Activated T-cell treated with anti-CD3 and anti-CD28 coated beads, Interleukin-2, amount 50 U/mL, for 48 hours (primary cell): ENCODE measurements around the gene PAM.
"Not testable (repeated sequence)": the region's sequence is repeated elsewhere in the genome, so short reads cannot be mapped to it uniquely, and the experiment has no call there.

Source experiments
- DNase-seq, 2 experiments: peaks; one replicate each; pipeline ENCODE4 v3.0.0-alpha.2; 2020

The PAM gene

DNA sequence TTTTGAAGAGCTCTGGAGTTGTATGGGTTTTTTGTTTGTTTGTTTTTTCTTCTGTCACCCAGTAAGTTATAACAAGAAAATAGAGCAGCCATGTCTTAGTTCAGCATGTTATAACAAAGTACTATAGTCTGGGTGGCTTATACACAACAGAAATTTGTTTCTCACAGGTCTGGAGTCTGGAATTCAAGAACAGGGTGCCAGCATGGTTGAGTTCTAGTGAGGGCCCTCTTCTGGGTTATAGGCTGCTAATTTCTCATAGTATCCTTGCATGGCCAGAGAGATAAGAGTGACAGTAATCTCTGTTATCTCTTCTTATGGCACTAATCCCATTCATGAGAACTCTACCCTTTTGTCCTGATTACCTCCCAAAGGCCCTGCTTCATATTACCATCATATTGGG is 250.2 kb downstream of the PAM start:
- no peak for DNase-seq

DNA sequence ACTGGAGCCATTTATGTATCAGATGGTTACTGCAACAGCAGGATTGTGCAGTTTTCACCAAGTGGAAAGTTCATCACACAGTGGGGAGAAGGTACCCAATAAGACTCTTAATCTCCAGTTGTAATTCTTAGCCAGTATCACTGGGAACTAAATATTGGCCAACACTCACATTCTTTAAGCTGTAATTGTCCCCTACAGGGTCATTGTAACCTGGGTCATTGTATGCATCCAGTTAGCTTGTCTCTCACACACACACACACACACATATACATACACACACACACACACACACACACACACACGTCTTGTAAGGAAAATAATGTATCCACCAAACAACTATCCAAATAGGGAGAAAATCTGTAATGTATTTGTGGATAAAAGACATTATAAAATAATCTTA is 251.8 kb downstream of the PAM start:
- no peak for DNase-seq

DNA sequence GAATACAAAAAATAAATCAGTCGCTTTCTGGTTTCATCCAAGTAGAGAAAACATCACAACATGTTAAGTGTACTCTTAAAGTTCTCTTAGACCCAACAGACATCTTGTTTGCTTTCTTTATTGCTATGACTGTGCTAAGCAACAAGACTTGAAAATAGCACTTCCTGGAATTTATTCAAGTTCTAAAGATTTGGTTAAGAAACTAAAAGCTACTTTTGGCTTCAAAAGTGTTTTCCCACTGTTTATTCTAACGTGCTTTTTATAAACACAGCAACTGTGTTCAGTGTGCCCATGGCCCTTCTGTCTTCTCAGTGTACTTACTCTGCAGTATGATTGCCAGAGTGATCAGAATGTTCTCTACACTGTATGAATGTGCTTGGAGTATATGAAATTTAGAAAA is 255.1 kb downstream of the PAM start:
- no peak for DNase-seq

DNA sequence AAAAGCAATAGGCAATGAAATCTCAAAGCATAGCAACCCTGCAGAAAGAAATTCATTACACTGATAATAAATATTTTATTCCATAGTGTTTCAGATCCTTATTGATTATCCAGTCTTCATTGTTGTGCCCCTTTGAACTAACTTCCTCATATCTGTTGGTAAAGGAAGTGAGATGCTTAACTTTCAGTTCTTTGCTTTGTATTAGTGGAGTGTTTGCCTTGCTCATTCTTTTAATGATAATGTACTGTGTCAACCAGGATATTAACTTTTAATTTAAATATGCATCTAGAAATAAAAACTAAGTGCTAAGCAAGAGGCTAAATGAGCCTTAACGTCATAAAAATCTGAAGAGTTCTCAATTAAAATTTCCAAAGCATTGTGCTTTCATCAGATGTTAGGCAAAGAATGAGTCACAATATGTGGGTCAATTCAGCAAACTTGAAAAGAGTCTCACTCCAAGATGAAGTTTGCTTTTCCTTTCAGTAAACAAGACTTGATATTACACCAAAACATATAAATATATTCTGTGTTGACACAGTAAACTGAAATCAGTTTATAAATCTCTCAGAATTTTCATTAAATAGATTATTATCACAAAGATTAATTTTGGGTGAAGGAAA is 258.9 kb downstream of the PAM start:
- no peak for DNase-seq

DNA sequence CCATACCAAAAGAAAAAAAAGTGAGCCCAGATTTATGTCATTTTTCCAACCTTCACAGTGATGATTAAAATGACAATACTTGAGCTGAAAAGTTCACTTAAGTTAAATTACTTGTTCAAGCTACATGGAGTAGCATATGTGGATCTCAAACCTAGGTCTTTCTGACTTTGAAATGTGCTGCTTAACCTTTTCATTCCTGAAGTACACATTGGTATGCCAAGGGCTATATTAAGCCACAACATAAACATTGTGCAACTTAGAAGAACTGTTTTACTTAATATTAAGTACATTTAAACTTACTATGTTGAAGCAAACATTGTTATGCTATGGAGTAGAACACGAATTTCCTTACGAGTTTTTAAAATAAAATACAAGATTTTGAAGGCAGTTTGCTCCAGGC is 259.9 kb downstream of the PAM start:
- DNase-seq, result no peak

DNA sequence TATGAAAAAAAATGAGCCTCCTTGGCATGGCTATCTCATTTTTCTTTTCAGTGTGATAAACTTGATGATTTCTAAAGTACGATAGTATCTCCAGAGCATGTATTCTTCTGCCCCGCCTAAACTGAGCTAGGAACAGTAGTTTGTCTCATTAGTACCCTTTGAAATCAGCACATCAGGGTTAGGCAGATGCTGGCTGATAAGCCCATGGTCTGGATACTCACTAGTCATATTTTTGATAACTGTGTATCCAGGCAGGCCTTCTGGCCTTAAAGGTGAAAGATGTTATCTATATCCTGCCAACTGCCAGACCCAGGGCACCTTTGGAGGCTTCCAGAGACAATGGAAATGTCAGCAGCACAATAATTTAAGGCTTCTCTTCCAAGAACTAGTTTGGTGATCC is 261.1 kb downstream of the PAM start:
- DNase-seq, result no peak

DNA sequence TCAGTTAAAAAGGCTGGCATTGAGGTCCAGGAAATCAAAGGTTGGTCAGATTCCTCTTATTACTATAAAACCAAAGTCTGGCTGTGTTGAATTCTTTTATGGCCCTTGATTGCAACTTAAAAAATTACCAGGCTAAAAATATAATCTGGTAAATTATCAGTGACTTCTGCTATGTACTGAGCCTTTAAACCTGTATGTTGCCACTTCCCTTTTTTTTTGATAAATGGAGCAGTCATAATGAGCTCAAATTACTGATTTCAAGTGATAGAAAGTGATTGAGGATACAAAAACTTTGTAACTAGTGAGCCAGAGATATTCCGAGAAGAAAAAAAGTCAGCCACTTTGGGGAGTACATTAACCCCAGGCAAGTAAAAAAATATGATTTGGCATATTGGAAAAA is 264.7 kb downstream of the PAM start:
- DNase-seq, result no peak

DNA sequence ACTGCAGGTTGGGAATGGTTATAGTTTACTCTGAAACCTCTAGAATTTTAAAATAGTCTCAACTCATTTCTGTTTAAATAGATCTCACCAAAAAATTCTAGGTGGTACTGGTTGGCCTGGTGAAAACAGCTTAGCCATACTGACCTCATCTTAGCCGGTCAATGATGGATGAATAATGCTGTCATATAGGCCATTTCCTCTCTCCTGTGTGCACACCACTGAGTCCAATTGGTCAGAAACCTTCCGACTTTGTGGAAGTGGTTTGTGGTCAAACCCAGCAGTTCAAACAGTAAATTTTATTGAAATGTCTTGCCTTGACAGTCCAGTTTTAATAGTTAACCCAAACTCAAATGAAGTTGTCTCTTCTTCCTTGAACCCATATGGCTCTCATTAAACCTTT is 266.2 kb downstream of the PAM start:
- DNase-seq, result no peak

DNA sequence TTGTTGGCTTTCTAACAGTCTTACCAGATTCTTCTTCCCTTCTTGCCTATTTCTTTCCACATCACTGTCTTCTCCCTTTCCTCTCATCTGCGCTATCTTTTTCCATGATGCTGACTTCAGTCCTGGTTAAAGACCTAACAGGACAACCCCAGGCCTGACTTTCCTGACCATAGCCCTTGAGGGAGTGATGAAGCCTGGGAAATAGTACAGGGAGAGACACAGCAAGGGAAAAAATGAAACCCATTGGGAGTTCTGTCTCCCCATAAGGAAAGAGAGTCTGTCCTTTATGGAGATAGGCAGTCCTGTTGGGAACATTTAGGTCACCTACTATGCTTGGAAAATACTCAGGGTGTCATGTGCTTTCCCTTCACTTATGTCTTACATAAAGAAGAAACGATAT is 272.2 kb downstream of the PAM start:
- DNase-seq, result no peak

DNA sequence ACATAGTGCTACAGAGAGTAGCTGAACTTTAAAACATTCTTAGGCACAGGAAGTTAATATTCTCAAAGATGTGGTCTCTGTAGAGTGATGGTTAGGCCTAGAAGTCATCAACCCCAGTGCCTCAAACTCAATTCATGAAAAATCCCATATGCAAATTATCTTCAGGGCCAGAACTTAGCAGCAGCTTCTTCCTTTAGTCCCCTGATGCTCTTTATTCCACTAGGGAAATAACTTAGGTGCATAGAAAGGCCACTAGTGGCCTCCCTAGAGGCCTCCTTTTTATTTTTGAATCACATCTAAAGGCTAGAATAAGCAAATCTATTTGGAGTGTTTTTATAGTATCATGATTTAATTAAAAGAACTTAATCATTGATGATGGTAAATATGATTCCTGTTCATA is 276.5 kb downstream of the PAM start:
- DNase-seq, result no peak

DNA sequence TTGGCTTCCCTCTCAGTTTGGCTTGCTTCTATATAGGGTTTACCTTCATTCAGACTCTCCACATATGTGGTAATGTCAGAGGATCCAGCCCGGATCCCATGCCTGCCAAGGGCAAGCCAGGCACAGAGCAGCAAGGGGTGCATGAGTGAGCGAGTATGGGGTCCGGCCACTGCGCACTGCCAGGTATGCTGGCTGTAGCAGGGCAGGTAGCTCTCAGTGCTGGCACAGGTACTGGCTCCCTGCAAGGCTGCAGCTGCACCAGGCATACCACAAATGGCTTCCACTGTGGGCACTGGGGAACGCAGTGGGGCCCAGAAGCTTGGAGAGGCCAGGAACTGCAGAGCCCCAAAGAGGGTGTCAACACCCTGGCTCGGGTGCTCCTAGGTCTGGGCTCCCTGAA is 278.6 kb downstream of the PAM start:
- no peak for DNase-seq

DNA sequence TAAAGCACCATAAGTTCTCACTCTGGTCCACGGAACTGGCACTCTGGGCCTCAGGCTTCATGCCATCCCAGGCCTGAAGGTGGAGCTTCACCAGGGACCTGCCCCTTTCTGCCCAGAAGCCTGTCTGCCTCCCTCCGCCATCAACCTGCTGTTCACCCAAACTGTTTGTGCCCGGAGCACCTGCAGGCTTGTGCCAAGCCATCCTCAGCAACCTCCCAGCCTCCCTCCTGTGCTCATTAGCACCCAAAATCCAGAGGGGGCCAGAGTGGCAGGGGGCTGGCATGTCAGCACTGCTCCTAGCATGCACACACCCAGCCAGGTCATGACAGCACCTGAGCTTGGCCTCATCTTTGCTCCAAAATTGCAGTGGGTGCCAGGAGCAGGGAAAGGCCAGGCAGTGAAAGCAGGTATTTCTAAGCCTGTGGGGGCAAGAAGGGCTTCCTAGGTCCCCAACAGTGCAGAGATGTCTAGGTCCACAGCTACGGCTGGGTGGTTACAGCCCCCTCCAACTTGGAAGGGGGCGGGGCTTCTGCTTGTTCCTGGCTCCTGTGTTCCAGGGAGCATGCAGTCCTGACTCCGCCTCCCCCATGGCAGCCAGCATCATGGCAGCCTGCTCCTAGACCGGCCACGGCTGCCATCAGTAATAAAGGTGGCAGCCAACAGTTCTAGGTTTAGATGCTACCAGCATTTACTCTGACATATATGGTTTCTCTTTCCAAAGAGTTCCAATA is 279.7 kb downstream of the PAM start:
- DNase-seq, result no peak

DNA sequence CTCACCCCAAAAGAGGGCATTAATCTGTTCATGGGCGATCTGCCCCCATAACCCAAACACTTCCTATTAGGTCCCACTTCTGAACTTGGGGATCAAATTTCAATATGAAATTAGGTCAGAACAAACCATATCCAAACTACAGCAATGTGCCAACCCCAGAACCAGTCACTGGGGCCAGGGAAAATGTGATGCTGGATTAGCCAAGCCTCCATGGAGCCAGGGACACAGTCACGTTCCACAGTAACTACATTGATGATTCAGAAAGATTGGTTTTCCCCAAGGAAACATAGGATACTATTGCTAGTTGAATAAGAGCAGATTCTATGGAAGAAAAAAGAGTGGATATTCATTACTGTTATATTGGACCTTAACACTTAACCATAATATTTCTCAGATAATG is 280.6 kb downstream of the PAM start:
- DNase-seq, result no peak

DNA sequence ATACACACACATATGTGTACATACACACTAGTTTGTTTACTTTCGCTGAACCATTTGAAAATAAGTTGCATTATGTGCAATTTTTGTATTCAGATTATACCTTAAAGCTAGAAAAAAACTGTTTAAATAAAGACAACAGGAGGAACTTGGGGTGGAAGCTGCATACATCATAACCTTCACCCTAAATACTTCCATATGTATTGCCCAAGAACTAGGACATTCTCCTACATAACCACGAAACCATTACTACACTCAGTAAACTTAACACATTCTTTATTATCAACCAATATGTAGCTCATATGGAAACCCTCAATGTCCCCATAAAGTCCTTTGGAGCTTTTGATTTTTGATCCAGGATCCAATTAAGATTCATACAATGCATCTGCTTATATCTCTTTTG is 281.5 kb downstream of the PAM start:
- no peak for DNase-seq

DNA sequence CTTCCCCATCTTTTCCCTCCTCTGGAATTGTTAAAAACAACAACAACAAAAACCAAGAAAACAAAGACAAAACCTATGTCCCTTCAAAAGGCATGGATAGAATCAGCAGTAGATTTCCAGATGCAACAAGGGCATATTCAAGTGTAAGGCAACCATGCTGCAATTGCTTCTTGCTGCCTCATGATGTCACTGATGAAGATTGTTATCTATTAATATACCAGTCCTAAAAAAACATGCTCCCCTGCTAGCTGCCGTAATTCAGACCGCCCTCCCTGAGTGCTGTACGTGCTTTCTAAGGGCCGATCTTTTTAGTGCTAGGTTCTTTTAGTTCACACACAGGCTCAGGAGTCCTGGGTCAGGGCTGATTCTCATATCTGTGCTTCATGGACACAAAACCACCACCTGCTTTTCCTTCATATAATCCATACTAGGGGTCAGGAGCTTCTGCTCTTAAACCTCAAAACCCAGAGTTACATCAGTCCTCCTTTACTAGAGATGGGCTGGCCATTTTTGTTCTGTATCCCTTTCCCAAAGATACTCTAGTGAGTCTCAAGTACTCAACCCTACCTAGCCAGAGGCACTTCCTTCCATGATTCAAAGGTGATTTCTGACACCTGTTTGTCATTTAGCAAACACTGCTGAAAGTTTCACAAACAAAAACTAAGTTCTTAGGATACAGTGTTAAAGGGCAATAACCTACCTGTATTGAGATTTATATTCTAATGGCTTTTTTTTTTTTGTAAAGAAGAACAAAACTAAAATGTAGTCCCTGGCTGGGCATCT is 282.8 kb downstream of the PAM start:
- no peak for DNase-seq

DNA sequence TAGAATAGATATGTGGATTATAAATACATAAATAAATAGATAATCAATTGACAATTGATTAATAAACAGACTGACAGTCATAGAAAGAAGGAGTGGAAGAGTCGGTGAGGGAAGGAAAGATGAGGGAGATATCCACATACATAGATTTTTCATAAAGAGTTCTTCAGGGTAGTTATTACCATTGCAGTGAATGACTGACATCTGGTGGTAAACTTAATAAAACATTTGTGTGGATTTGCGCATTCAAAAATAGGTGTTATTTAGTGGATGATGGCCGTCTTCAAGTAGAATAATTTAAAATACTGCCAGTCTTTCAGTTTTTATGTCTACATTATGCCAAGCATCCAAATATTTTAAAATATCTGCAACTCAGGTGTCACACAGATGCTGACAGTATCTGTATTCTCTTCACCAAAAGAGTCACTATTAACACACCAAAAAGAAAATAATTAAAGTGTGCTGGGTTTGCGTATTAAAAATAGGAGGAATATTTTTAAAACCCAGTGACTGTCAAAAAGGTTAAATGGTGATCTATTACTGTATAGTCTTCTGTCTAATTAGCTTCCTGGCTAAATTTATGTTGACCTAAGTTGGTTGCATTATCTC is 286.1 kb downstream of the PAM start:
- no peak for DNase-seq

DNA sequence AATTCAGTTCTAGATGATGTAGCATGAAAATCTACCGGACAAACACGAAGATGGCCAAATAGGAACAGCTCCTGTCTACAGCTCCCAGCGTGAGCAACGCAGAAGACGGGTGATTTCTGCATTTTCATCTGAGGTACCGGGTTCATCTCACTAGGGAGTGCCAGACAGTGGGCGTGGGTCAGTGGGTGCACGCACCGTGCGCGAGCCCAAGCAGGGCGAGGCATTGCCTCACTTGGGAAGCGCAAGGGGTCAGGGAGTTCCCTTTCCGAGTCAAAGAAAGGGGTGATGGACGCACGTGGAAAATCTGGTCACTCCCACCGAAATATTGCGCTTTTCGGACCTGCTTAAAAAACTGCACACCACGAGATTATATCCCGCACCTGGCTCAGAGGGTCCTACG is 291.6 kb downstream of the PAM start:
- DNase-seq, result not testable (repeated sequence)

DNA sequence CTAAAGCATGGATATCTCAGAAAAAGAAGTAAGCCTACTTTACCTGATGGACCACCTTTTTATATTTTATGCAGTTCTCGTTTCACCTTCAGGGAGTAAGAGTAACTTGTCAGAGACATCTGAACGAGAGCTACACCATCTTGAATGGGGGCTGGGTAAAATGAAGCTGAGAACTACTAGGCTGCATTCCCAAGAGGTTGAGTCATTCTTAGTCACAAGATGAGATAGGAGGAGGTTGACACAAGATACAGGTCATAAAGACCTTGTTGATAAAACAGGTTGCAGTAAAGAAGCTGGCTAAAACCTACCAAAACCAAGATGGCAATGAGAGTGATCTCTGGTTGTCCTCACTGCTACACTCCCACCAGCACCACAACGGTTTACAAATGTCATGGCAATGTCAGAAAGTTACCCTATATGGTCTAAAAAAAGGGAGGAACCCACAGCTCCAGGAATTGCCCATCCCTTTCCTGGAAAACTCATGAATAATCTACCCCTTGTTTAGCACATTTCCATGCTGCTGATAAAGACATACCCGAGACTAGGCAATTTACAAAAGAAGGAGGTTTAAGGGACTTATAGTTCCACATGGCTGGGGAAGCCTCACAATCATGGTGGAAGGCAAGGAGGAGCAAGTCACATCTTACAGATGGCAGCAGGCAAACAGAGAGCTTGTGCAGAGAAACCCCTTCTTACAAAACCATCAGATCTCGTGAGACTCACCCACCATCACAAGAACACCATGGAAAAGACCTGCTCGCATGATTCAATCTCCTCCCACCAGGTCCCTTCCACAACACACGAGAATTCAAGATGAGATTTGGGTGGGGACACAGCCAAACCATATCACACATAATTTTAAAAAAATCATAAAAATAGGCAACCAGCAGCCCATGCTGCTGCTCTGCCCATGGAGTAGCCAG is 302.4 kb downstream of the PAM start:
- DNase-seq, result no peak

DNA sequence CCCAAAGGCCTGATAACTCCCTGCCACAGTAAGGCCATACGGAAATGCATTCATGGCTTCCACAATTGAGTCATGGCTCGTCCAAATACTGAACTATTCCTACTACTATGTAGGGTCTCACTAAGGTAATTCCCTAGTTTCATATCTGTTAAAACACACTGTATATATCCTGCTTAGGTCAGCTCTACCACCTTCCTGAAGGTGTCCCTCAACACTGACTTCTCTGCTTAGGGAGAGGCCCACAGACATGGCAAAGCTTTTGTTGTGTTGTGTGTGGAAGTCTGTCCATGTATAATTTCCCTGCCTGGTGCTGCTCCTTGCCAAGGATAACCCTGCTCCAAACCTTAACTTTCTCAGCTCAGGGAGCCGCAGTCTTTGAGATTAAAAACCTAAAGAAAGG is 304.4 kb downstream of the PAM start:
- no peak for DNase-seq

DNA sequence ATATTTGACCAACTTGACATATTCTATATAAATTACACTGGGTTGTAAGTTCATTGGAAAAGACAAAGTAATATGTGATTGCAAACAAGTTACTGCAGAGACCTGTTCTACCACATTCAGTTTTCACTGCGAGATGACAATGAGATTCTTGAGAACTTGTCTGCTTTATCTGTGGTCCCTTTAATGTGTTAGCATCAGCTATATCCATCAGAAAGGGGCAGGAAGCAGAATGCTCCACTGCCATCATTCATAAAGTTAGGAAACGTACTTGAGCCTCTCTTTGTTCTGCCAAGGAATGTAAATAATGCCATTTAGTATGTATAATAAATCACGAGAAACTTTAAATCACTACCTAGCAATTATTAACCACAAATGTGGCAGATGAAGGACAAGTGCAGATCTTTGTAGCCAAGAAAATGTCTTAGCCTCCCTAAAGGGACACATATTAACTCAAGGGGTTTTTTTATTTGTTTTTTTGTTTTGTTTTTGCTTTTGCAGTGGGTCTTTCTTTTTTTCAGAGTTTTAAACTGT is 305.4 kb downstream of the PAM start:
- no peak for DNase-seq

DNA sequence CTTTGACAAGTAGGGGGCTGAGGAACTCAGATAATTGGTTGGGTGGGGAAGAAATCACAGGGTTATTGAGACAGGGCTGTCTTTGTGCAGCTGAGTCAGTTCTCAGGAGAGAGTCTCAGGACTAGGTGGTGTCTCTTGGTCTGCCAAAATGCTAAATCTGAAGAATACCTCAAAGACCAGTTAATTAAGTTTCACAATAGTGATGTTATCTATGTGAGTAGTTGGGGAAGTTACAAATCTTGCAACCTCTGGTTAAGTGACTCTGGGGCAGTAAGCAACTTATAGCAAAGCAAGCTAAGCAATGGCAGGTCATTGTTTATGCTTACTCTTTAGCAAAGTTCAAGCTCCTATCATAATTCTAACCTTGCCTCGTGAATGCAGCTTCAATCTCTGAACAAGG is 311.2 kb downstream of the PAM start:
- no peak for DNase-seq

DNA sequence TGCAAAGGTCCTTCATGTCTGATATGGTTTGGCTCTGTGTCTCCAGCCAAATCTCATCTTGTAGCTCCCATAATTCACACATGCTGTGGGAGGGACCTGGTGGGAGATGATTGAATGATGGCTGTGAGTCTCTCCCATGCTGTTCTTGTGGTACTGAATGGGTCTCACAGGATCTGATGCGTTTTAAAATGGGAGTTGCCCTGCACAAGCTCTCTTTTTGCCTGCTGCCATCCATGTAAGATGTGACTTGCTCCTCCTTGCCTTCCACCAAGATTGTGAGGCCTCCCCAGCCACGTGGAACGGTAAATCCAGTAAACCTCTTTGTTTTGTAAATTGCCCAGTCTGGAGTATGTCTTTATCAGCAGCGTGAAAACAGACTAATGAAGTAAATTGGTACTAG is 318.4 kb downstream of the PAM start:
- DNase-seq, result not testable (repeated sequence)
